Hepatocyte (in vitro differentiated cells): Measurements from ENCODE around the gene XXYLT1. TPM values are rescaled to one million over a fixed set of nuclear protein-coding genes. Genes with fewer than 3 reads are reported as not detected.

Source experiments
- DNase-seq: peaks from one replicate; pipeline ENCODE4 v3.0.0-alpha.2; 2016; ENCODE audit warnings: low spot score
- H2AFZ ChIP-seq: fragments of 200-600 bp; sonication (generic); 2 replicates; pipeline ENCODE4 v1.6.0; 2016; ENCODE audit warnings: antibody characterized with exemption, mild to moderate bottlenecking
- H3K27ac ChIP-seq: fragments of 200-600 bp; sonication (generic); 2 replicates; pipeline ENCODE4 v1.5.1; 2016; ENCODE audit warnings: mild to moderate bottlenecking
- H3K27me3 ChIP-seq: fragments of 200-600 bp; sonication (generic); 2 replicates; pipeline ENCODE4 v1.6.1; 2016
- H3K36me3 ChIP-seq: fragments of 200-600 bp; sonication (generic); replicated peaks from 2 replicates; pipeline ENCODE4 v1.5.1; 2016; ENCODE audit warnings: low read depth; ENCODE audit not compliant: insufficient read depth
- H3K4me1 ChIP-seq: fragments of 200-600 bp; sonication (generic); 2 replicates; pipeline ENCODE4 v1.5.1; 2016; ENCODE audit warnings: mild to moderate bottlenecking, moderate library complexity; ENCODE audit not compliant: insufficient read depth
- H3K4me2 ChIP-seq: fragments of 200-600 bp; sonication (generic); 2 replicates; pipeline ENCODE4 v1.6.0; 2016
- H3K4me3 ChIP-seq: fragments of 200-600 bp; sonication (generic); 2 replicates; pipeline ENCODE4 v1.5.1; 2016; ENCODE audit warnings: mild to moderate bottlenecking
- H3K79me2 ChIP-seq: fragments of 200-600 bp; sonication (generic); 2 replicates; pipeline ENCODE4 v1.6.0; 2017; ENCODE audit warnings: mild to moderate bottlenecking
- H3K9me2 ChIP-seq: fragments of 200-600 bp; sonication (generic); replicated peaks from 2 replicates; pipeline ENCODE4 v1.6.0; 2017; ENCODE audit warnings: mild to moderate bottlenecking; ENCODE audit not compliant: insufficient read depth
- H3K9me3 ChIP-seq: fragments of 200-600 bp; sonication (generic); 2 replicates; pipeline ENCODE4 v1.5.1; 2016; ENCODE audit warnings: low read depth, mild to moderate bottlenecking
- H4K20me1 ChIP-seq: fragments of 200-600 bp; sonication (generic); 2 replicates; pipeline ENCODE4 v1.6.0; 2016; ENCODE audit warnings: mild to moderate bottlenecking; ENCODE audit not compliant: insufficient read depth, poor library complexity, severe bottlenecking
- EZH2 ChIP-seq: fragments of 200-600 bp; sonication (generic); IDR thresholded peaks from 2 replicates; pipeline ENCODE4 v1.6.1; 2016; ENCODE audit warnings: antibody characterized with exemption, mild to moderate bottlenecking, borderline replicate concordance
- EZH2phosphoT487 ChIP-seq: fragments of 200-600 bp; sonication (generic); IDR thresholded peaks from one replicate; pipeline ENCODE4 v1.6.1; 2018; ENCODE audit warnings: antibody characterized with exemption, mild to moderate bottlenecking, low read depth, moderate library complexity; ENCODE audit not compliant: unreplicated experiment, severe bottlenecking
- WGBS: methylation state at CpG from one replicate; pipeline ENCODE4 v1.1.6; 2016; ENCODE audit warnings: low lambda C conversion rate; ENCODE audit errors: missing lambda C conversion rate; 5-methylcytosine and 5-hydroxymethylcytosine counted together
- polyA plus RNA-seq: library from polyadenylated mRNA; unstranded; fragments of >200 nt; fragmentation: Nextera tagmentation; extraction: Ambion mirVana; gene quantifications from 2 replicates; pipeline ENCODE4 v1.2.1, GENCODE V29; 2016
- total RNA-seq: library from RNA; depleted of rRNA; stranded (reverse); fragments of >200 nt; gene quantifications from 2 replicates; pipeline ENCODE4 v1.2.3, GENCODE V29; 2014
- TF ChIP-seq, protein P1 (sequence below): fragments of 200-600 bp; sonication (generic); IDR thresholded peaks from 2 replicates; pipeline ENCODE4 v1.5.1; 2016; ENCODE audit warnings: antibody characterized with exemption, mild to moderate bottlenecking; ENCODE audit not compliant: poor library complexity

Gene XXYLT1
- total and polyA plus RNA-seq, 2 experiments from 2014 or later, result 20.9 to 25.6 TPM

DNA sequence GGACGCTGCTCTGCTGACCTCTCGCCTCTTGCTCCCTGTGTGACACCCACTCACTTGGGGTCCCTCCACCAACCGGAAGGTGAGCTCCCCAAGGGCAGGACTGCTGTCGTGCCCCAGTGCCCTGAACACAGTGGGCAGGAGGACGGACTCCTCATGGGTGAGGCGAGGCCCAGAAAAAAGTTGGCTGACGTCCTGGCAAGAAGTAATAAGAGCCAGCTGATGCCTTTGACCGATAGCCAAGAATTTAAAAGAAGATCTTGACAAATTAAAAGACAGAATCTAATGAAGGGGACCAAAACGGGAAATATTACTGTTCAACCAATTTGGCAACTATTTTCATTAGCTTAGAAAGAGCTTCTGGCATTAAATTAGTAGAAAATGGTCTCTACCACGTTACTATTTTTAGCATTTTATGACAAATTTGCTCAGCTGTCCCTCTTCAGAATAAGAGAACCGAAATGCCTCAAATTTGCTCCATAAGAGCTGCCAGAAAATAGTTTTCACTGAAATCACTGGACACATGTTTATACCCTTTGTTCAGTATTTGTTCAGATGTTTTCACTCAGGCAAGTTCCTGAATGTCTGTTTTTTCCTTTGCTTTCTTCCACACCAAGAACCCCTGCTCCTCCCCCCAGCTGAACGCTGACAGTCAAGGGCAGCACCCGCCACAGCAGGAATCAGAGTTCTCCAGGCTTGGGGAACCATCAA, 60.5 kb downstream of the XXYLT1 start:
- no peaks in the 10 kb centered on the region for H3K36me3 ChIP-seq
- H3K4me1 ChIP-seq, result peaks cover 20% of the 10 kb centered on the region
- H3K4me3 ChIP-seq, result no peak overlapping the region
- no peak overlapping the region for H2AFZ ChIP-seq
- H3K27me3 ChIP-seq, result no peaks in the 10 kb centered on the region
- H4K20me1 ChIP-seq, result no peaks in the 10 kb centered on the region
- no peaks in the 10 kb centered on the region for H3K9me3 ChIP-seq
- TF ChIP-seq EZH2phosphoT487, result peak; percentile 63
- no peak for TF ChIP-seq EZH2
- TF ChIP-seq, protein P1, sequence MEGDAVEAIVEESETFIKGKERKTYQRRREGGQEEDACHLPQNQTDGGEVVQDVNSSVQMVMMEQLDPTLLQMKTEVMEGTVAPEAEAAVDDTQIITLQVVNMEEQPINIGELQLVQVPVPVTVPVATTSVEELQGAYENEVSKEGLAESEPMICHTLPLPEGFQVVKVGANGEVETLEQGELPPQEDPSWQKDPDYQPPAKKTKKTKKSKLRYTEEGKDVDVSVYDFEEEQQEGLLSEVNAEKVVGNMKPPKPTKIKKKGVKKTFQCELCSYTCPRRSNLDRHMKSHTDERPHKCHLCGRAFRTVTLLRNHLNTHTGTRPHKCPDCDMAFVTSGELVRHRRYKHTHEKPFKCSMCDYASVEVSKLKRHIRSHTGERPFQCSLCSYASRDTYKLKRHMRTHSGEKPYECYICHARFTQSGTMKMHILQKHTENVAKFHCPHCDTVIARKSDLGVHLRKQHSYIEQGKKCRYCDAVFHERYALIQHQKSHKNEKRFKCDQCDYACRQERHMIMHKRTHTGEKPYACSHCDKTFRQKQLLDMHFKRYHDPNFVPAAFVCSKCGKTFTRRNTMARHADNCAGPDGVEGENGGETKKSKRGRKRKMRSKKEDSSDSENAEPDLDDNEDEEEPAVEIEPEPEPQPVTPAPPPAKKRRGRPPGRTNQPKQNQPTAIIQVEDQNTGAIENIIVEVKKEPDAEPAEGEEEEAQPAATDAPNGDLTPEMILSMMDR, result no peak
- H3K9me2 ChIP-seq, result no peaks in the 10 kb centered on the region
- peak overlapping the region; percentile 64 for H3K4me2 ChIP-seq
- H3K27ac ChIP-seq, result peak overlapping the region; percentile 95
- DNase-seq, result peak; percentile 47
- peaks cover 10% of the 10 kb centered on the region for H3K79me2 ChIP-seq
- WGBS, result 57% methylated on average over 13 of the region's 13 CpGs

- Histone ChIP-seq H3K36me3 (no peaks in the 10 kb centered on the region), H4K20me1 (no peaks in the 10 kb centered on the region), H3K9me2 (no peaks in the 10 kb centered on the region), H3K4me2 (peak overlapping the region; percentile 64), H3K27me3 (no peaks in the 10 kb centered on the region), H3K4me1 (peaks cover 24% of the 10 kb centered on the region), H3K79me2 (peaks cover 10% of the 10 kb centered on the region), H3K27ac (peak overlapping the region; percentile 95), H3K4me3 (no peak overlapping the region), H3K9me3 (no peaks in the 10 kb centered on the region), H2AFZ (no peak overlapping the region)
- peak; percentile 23 for DNase-seq
- TF ChIP-seq, protein P1, result no peak
- TF ChIP-seq EZH2phosphoT487 (no peak), EZH2 (no peak)
- 60% methylated on average over 11 of the region's 12 CpGs for WGBS
These were observed 61.1 kb downstream of the XXYLT1 start for GRCh38 chr3:195209847-195210265.

DNA sequence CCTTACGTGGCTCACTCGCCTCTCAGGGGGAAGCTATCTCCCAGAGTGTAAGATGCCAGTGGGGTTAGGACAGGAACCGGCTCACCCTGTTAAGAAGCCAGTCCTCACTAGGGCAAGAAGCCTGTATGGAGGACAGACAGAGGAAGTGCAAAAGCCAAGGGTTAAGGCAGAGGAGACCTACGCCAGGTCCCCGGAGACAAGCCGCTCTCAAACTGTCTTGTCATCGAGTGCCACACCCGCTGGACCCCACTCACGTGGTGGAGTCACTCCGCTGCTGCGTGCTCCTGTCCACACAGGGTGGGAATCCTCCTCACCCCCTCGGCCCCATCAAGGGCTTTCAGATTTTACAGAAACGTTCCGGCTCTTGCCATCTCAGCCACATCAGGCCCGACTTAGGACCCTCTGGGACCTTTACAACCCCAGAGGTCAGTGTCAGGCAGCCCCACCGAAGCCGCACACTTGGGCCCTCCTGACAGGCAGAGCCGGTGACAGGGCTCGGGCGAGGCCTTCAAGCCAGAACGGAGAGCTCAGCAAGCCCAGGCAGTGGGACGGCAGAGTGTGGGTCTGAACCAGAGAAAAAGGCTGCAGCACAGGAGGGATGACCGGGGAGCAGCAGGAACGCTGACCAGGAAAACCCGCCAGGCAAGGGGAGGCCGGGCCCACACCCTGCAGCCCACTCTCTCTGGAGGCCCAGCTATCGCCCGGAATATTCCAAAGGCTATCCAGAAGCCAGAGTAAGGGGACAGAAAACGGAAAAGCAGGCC, 61.7 kb downstream of the XXYLT1 start:
- H3K9me2 ChIP-seq, result no peaks in the 10 kb centered on the region
- peak; percentile 5 for DNase-seq
- H3K4me1 ChIP-seq, result peaks cover 30% of the 10 kb centered on the region
- peak overlapping the region; percentile 95 for H3K27ac ChIP-seq
- no peaks in the 10 kb centered on the region for H3K27me3 ChIP-seq
- H3K79me2 ChIP-seq, result peaks cover 10% of the 10 kb centered on the region
- TF ChIP-seq EZH2phosphoT487 (no peak), EZH2 (no peak)
- TF ChIP-seq, protein P1, result no peak
- no peak overlapping the region for H2AFZ ChIP-seq
- no peaks in the 10 kb centered on the region for H3K9me3 ChIP-seq
- no peaks in the 10 kb centered on the region for H4K20me1 ChIP-seq
- WGBS, result 89% methylated on average over 29 of the region's 29 CpGs
- no peaks in the 10 kb centered on the region for H3K36me3 ChIP-seq
- H3K4me2 ChIP-seq, result peak overlapping the region; percentile 64
- H3K4me3 ChIP-seq, result no peak overlapping the region
